Ramos (cell line): ENCODE data around the gene IRF2.

Source experiments
- in situ Hi-C: fragments of 300-500 bp; cut with MboI; formaldehyde crosslinking; loops from one replicate; pipeline ENCODE4 v1.14.3; 2022; ENCODE audit warnings: low sequenced_read_pairs; ENCODE audit not compliant: unreplicated experiment

IRF2 gene

DNA sequence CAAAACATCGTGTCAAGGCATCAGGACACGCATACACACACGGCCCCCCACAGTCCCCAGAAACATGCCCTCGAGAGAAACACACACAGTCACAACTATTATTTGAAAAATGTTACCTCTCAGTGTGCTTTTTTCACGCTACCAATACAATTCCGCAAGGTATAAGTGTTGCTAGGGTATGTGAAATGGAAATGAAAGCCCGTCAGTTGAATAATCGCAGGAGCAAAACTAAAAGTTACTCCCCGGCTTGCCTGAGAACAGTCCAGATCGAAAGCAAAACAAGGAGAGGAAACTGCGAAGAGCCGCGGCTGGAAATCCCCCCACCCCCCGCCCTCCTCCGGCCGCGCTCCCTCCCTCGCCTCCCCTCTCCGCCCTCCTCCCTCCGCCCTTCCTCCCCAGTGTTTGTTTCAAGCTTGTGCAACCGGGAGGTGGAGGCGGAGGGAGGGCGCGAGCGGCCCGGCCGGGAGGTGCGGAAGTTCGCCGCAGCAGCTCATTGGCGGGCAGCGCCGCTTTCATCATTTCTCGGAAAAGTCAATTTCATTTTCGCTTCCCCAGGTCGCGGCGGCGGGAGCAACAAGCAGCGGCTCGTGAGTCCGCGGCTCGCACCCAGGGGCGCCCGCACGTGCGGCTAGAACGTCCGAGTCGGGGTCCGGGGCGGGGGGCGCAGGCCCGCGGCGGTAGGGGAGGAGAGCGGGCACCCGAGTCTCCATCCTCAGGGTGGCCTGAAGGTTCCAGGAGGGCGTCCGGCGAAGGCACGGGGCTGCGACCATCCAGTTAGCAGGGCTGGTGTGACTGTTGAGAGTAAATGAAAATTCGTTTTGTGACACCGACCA, at the start of gene IRF2:
TSS of gene IRF2 (minus strand) at position 288 of the 833 bp plus-strand sequence. CDS start 45,486 bp downstream, outside the sequence.
- in situ Hi-C loops: loop anchor here (5.0 kb wide), 1 partner anchor 58 kb away; no protein-coding TSS in a partner anchor

DNA sequence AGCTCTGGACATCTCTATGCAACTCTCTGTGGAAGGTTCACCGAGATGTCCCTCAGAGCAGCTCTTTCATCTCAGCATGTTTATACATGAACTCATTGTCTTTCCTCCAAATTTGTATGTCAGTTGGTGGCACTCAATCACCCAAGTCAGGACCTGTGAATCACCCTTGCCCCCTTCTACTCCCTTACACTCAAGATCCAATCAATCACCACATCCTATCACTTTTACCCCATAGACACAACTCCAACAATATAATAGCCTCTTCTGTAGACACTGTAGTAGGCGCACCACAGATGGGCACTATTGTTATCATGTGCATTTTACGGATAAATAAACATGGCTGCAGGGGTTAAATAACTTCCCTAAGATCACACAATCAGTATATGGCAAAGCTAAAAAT, 41.3 kb upstream of the IRF2 start:
- in situ Hi-C loops: no loop called here

DNA sequence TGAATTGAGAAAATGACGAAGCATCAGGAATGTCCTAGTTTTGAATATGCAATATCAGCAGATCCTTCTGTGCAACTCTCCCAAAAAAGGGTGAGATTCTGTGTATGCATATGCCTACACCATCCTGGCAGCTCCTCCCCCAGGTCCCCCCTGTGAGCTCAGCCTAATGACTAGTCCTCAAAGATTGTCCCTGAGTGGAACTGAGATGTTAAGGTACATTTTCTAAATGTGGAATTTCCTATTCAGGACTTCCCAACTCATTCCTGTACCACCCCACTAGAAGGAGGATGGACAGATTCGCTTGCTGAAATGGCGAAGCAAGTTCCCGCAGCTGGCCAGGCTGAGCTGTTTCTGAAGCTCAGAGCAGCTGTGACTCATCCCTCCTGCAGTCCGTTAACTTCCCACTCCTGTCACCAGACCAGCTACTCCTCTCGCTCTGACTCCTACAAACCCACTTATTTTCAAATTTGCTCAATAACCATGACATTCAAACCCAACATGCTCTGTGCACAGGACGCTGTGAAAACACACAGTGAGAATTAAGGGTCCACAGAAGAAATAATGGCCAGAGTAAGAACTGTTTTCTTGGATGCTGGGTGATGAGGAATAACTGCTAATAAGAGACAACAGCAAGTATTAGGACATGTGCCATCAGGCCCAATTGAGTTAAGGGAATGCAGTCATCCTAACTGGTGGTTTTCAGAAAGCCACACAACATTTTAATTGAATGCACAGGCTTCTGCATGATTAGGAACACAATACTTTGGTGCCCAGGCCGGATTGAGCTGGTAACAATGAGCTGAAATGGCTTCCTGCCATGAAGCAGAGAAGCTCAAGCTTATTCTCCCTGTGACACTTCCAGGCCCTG, 40.0 kb upstream of the IRF2 start:
- in situ Hi-C loops: no loop called here

DNA sequence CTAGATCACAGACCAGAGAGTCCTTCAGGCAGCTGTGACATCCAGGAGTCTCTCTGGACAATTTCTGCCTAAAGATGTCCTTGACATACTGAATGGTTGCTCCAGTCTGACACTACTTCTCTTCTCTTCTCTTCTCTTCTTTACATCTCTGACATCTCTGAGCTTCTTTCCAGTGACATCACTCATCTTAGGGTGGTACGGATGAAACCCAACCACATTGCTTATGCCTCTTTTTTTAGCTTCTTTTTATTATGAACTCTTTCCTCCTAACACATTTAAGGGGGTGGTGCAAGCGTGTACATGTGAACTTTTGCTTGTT, 39.4 kb upstream of the IRF2 start:
- in situ Hi-C loops: no loop called here

DNA sequence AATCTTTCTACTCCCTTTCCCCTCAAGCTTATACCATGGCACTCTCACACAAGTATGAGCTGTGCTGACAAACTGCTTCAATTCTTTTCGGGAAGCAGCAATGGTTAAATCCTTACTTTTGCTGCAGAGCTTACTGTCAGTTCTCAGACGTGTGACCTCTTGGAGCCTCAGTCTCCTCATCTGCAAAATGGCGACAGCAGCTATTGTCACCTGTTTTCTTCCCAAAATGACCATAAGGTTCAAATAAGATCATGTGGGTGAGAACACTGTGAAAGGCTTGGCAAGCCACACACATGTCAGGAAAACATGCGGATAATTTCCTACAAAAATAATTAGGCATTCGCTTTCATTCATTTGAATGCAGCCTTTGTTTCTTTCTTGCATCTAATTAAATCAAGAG, 36.8 kb upstream of the IRF2 start:
- in situ Hi-C loops: no loop called here

DNA sequence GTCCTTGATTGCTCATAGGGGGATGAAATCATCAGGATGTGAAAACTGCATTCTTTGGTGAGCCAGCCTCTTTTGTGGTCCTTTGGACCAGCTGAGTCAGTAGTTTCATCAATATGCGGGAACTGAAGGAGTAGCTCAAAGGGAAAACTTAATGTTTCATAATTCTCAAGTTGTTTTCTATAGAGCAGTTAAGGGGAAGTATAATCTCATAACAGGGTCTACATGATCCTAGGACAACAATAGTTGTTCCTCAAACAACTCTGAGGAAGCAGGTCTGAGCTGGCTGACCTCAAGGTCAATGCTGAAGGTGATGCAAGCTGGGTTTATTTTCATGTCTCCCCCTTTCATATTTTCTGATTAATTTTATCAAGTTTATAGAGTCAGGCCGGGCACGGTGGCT, 36.1 kb upstream of the IRF2 start:
- in situ Hi-C loops: no loop called here

DNA sequence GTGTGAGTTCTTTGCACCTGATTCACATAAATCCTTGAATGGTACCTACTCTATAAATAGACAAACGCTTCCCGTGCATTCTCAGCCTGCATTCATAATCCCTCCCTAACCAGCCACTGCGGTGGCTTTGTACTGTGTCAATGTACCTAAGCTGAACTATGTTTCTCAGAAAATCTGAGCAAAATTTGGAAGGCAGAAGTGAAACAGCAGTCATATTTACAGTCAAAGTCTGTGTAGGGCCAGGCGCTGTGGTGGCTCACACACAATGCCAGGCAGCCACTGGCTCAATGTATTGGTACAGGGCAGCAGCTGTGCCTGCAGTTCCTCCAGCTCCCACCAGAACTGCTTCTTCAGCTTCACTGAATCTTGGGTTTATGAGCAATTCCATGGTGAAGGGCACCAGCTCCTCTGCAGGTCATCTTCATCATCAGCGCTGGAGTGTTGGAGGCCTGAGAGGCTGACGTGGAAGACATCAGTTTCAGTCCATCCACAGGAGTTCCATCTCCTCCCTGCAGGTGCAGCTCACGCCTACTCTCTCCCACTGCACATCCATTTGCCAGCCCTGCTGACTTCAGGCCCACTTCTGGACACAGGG, 32.3 kb upstream of the IRF2 start:
- in situ Hi-C loops: no loop called here

DNA sequence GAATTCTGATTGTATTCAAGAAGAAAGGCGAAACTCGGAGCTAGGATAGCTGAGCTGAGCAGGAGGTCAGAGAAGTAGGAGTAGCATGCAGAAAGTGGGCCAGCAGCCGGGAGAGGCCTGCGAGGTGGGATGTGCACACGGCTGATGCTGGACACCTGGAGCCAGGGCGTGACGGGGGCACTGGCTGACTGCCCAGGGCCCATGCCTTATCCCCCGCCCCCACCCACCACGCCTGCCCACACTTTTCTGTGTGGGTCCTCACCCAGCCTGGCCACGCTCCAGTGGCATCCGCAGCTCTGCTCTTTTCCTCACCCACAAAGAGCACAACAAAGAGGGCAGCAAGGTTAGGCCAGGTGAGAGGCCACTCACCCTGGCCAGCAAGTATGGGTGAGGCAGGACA, 30.0 kb upstream of the IRF2 start:
- in situ Hi-C loops: no loop called here

DNA sequence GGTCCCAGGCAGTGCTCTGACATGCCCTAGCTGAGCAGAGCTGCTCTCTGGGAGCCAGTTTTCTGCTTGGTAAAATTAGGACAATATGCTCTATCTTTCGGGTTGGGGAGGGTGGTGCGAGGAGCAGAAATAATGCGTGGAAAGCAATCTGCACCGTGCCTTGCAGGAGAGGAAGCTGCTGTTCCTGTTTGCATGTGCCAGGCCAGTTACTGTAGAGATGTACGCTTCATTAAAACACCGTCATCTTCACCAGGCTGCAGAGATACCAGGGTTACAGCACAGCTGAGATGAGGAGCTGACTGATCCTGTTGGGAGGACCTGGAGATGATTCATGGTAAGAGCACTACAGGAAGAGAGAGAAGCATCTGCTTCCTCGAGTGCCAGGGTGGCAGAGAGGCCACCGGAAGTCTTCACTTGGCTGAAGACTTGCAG, 29.5 kb upstream of the IRF2 start:
- in situ Hi-C loops: no loop called here

DNA sequence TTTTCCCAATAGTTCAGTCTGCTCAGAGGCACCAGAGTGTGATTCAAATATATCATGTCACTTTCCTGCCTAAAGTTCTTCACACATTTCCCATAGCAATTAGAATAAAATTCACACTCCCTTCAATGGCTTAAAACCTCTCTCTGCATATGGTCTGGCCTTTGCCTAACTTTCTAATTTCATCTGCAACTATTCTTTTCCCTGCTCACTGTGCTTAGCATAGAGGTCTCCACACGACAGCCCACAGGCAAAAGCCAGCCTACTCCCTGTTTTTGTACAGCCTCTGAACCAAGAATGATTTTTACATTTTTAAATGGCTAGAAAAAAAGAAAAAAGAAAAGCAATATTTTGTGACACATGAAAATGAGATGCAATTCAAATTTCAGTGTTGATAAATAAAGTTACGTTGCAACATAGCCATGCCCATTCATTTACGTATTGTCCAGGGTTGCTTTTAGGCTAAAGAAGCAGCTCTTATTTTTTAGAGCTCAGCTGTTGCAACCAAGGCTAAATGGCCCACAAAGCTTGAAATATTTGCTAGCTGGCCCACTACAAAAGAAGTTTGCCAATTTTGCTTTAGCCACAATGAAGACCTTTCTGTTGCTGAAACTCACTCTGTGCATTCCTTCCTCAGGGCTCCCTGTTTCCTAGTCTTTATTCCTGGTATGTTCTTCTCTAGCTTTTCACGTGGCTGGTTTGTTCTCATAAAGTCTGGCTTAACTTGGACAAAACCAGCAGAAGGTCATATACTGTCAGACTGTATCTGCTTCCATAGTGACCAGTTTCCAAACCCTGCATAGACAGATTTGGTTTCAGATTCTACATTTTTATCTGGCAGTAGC, 26.6 kb upstream of the IRF2 start:
- in situ Hi-C loops: no loop called here

DNA sequence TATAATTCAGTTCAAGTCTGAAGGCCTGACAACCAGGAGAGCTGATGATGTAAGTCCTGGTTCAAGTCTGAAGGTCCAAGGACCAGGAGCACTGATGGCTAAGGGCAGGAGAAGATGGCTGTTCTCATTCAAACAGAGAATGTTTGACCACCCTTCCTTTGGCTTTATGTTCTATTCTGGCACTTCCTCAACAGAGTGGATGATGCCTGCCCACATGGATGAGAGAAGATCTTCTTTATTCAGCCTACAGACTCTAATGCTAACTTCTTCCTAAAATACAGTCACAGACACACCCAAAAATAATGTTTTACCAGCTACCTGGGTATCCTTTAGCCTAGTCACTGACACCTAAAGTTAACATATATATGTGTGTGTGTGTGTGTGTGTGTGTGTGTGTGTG, 25.6 kb upstream of the IRF2 start:
- in situ Hi-C loops: no loop called here

DNA sequence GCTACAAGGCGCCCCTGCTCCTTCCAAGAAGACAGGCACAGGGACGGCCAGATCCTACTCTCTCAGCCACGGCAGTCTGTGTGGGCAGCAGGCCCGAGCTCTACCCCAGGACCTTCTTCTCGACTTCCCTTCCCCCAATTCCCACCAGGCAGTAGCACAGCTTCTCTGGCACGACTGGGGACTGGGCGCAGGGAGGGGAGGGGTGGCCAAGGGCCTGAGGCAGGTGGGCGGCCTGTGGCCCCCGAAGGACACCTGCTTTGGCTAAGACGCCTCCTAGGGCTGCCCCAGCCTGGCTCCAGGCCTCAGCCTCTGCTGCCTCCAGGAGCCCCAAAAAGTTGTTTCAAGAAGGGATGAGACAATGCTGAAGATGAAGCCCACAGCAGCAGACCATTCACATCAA, 24.2 kb upstream of the IRF2 start:
- in situ Hi-C loops: no loop called here

DNA sequence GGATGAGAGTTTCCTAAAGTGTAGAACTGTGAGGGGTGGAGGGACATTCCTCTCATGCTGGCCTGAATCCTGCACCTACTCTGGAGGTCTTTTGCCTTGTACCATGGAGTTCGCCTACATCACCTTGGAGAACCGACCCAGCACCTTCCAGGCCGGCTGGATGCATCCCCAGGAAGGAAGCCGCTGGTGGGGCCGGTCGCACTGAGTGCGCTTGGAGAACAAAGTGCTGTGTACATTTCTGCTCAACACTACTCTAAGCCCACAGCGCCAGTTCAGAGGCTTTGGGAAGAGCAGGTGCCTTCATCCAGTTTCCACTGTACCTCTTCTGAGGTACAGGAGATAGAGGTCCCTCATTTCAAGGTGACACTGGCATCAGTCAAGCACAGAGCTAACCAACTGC, 15.4 kb upstream of the IRF2 start:
- in situ Hi-C loops: no loop called here

DNA sequence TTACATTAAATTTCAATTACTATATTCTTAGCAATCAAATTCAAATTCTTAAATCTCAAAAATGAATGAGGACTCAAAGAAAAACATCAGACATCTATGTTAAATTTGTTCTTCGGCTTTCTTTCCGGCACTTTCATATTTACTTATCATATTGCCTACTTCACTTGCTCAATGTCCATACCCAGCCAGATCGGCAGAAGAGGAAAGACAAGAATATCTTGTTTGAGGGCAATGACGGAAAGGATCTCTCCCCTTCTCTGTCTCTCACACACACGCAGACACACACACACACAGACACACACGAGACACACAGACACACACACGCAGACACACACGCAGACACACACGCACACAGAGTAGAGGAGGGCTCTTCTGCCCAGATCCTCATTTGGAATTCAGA, 13.2 kb upstream of the IRF2 start:
- in situ Hi-C loops: no loop called here

DNA sequence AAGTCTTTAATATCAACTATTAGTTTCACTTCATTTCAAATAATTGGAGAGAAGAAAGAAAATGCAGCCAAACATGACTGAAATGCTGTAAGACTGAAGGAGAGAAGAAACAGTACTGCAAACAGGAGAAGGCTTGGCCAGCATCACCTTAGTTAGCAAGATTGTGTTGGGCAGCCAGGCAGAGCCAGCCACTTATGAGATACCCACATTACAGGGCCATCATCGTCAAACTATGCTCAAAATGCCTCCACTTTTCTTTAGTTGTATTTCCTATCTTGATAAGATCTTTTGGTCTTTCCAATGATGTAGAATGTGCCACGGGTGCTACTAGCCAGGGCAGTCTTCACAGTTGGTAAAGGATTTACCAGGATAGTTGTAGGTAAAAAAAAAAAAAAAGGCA, 10.9 kb upstream of the IRF2 start:
- in situ Hi-C loops: no loop called here

DNA sequence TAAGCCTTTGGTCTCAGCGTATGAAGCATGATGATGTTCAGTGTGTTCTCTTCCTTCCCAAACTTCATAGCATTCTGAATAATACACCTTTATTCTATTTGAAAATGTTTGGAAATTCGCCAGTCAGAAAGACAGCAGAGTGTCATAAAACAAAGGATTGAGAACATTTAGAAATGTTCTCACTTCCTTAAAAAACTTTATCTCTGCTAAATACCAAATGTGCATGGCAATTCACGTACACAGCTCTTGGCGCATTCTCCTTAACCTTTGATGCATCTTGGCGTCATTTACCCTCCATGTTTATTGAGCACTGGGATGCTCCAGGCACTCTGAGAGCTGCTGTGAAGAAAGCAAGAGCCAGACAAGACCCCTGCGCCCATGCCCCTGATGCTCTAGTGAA, 7.2 kb upstream of the IRF2 start:
- in situ Hi-C loops: no loop called here

DNA sequence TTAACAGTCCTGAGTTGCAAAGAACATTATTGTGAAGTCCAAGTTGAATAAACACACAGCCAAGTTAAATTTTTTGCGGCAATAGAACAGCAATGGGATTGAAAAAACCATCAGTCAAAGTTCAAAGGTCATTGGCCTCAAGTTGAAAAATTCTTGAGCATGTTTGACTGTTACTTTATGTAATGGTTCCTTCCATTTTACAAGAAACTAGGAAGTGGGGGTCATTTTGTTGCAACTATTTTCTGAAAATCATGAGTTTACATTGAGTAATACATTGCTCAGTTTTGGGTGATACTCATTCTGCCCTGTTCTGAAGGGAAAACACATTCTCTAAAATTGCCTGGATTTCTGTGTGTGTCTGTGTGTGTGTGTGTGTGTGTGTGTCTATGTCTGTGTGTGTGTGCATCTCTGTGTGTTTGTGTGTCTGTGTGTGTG, 5.2 kb upstream of the IRF2 start:
- in situ Hi-C loops: no loop called here

DNA sequence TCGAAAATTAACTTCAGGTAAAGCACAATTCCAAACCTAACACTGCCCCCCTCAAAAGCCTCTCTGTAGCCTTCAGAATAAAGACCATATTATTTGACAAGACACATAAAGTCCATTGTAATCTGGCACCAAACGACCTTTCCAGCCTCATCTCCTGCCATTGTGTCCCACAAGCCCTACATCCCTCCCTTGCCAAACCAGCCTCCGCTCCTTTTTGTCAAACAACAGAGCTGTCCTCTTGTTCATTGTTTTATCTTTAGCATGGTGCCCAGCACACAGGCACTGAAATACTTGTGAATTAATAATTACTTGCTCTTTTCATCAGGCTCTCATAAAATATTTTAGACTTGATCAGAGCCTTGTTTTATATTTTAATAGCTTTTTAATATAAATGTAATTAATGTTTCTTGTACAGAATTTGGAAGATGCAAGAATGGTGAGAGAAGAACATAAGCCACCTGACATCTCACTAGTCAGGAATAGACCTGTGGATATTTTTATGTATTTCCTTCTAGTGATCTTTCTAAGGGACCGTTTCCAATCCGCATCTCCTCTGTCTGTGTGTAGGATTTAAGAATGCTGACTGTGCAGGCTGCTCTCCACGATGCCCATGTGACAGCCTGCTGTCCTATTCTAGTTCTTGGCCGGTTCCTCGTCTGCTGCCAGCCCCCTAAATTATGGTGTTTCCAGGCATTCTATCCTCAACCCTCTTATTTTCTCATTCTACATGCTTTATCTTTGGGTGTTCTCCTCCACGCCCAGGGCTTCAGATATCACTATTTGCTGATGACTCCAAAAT, 3.0 kb upstream of the IRF2 start:
- in situ Hi-C loops: no loop called here

DNA sequence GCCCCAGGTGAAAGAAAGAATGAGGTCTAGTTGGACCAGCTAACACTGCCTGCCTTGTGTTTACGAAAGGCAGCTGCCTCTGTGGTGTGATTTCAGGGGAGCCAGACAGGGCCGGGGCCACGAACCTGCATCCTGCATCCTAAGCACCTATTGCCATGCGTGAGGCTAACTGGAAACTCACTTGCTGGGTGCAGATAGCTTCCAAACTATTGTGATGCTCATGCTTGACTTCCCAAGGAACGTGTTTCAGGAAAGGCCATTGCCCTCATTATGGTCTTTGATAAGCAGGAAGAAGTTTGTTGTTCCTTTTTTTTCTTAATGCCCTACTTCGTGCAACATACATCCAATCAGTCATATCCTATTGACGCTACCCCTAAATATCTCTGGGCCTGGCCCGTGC, 2.3 kb upstream of the IRF2 start:
- in situ Hi-C loops: no loop called here
